Lower leg skin (tissue), 3 donors: ENCODE measurements around the gene CLCN6.

Experiments used
- CTCF ChIP-seq, 3 donors: fragments of 450-650 bp; IDR thresholded peaks; one replicate each; pipeline ENCODE4 v1.5.1; 2016; ENCODE audit warnings: antibody characterized with exemption in 3 of 3, mild to moderate bottlenecking in 3 of 3, moderate library complexity in 2 of 3
- POLR2A ChIP-seq, 2 donors: fragments of 450-650 bp; IDR thresholded peaks; one replicate each; pipeline ENCODE4 v1.6.1; 2016 to 2017; ENCODE audit warnings: antibody characterized with exemption in 2 of 2, mild to moderate bottlenecking in 1 of 2, moderate library complexity in 1 of 2

- no peak for TF ChIP-seq POLR2A (IDR thresholded peaks at IDR 0.05)
- TF ChIP-seq CTCF (IDR thresholded peaks at IDR 0.05): no peak
Measured at GRCh38 chr1:11817192-11817591, 11.2 kb downstream of the CLCN6 start.
